HG03342 (cell line): ENCODE data around the gene ZDHHC11B.
"Not testable (repeated sequence)": the region's sequence is repeated elsewhere in the genome, so short reads cannot be mapped to it uniquely, and the experiment has no call there.

Experiments used
- ATAC-seq: cut with Tn5 transposase; IDR thresholded peaks from one replicate; pipeline ENCODE4 v1.9.1; 2021; ENCODE audit warnings: mild to moderate bottlenecking, moderate library complexity; ENCODE audit not compliant: unreplicated experiment

ZDHHC11B gene

DNA sequence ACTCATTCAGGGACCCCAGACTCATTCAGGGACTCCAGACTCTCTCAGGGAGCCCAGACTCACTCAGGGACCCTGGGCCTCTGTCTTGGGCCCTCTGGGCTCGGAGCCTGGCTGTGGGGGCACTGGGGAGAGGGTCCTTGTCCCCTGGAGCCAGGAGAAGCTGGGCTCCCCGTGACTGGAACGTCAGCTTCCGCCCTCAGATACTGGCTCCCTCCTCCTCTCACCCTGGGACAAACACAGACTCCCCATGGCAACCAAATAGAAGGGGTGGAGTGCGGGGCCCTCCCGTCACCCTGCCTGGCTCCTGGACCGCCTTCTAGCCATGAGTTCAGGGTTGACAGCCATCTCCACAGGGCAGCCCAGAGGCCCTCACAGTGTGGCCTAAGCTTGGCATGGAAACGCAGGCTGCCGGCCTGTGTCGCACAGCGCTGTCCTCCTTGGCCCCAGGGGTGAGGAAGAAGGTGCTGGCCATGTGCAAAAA lies 27.6 kb downstream of the ZDHHC11B start:
- no peak for ATAC-seq

DNA sequence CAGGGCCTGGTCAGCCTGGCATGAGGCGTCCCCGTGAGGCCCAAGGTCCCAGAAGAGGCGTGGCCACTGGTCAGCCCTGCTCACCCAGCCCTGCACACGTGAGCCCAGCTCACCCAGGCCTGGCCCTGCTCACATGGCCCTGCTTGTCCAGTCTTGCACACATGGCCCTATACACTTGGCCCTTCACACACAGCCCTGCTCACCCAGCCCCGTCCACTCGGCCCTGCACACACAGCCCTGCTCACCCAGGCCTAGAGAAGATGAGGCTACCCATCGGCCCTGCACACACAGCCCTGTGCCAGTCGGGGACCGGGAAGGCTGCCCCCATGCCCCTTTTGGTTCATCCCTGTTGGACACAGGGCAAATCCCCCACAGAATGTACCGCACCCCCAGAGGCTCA lies 28.4 kb downstream of the ZDHHC11B start:
- ATAC-seq = no peak

DNA sequence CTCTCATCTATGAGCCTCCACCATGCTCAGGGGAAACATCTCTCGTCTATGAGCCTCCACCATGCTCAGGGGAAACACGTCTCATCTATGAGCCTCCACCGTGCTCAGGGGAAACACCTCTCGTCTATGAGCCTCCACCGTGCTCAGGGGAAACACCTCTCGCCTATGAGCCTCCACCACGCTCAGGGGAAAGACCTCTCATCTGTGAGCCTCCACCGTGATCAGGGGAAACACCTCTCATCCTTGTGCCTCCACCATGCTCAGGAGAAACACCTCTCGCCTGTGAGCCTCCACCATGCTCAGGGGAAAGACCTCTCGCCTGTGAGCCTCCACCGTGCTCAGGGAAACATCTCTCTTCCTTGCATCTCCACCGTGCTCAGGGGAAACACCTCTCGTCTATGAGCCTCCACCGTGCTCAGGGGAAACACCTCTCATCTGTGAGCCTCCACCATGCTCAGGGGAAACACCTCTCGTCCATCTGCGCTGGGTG lies 30.3 kb downstream of the ZDHHC11B start:
- ATAC-seq = not testable (repeated sequence)

DNA sequence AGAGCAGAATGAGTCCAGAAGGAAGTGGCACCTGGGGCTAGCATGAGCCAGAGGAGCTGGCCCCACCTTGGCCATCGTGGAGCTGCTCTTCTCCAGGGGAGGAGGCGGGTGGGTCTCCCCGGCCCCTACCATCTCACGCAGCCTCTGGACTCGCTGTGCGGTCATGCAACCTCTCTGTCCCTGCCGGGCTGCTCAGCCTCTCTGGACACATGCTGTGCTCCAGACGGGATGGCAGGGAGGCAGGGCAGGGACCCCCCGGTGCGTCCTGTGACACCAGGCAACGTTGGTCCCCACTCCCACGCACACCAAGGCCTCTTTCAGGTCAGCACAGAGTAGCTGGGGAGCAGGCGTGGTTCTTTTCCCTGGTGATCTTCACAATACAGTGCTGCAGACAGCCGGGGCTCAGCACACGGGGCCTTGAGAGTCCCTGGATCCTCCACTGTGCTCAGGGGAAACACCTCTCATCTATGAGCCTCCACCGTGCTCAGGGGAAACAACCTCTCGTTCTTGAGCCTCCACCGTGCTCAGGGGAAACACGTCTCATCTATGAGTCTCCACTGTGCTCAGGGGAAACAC lies 30.9 kb downstream of the ZDHHC11B start:
- ATAC-seq = not testable (repeated sequence)

DNA sequence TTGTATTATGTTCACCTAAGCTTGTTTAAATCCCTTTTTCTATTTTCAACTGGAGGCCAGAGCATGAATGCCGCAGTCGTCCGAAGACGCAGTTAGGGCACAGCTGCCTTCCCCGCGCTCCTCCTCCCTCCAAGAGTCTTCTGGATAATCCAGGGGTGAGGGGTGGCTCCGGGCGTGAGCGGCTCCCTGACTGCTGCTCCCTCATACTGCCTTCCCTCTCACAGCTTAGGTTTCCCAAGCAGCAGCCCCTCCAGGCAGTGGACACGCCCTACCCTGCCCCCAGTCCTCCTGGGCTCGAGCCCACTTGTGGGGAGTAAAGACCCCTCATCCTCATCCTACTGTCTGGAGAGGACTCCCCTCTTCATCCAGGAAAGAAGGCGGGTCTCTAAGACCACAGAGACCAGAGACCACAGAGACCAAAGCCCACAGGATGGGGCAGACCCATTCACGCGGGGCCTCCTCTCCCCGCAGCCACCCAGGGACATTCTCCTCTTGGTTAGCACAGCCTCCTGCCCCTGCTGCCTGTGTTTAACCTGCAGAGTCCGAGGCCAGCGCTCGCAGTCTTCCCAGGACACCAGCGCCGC lies 31.9 kb downstream of the ZDHHC11B start:
- ATAC-seq = not testable (repeated sequence)

DNA sequence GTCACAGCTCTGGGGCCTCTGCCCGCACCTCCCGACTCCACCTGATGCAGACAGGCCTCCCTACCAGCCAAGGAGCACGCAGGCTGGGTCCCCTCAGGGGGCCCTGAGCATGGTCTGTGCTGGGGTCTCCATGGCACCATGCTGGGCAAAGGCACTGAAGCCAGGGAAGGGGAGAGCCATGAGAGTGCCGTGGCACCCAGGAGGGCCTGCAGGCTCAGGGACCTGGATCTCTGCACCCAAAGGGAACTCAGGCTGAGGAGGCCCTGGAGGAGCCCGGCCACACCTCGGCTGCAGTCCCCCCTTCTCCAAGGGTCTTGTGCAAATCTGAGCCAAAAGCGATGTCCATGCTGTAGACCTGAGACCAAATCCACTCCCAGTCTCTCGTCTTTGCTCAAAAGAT lies 32.5 kb downstream of the ZDHHC11B start:
- ATAC-seq = not testable (repeated sequence)

DNA sequence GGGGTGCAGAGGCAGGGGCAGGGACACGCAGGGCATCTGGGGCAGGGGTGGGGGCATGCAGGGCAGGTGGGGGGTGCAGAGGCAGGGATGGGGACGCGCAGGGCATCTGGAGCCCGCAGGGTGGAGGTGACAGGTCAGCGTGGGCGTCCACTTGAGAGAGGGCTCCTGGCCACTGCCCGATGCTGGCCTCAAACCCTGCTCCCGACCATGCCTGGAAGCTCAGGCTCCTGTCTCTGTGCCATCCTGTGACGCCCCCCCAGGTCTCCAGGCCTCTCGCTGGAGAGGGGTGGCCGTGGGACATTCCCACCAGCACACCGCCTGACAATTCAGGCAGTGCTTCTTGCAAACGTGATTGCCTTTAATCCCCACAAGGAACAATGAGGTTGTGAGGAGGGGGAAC lies 33.0 kb downstream of the ZDHHC11B start:
- ATAC-seq = no peak

DNA sequence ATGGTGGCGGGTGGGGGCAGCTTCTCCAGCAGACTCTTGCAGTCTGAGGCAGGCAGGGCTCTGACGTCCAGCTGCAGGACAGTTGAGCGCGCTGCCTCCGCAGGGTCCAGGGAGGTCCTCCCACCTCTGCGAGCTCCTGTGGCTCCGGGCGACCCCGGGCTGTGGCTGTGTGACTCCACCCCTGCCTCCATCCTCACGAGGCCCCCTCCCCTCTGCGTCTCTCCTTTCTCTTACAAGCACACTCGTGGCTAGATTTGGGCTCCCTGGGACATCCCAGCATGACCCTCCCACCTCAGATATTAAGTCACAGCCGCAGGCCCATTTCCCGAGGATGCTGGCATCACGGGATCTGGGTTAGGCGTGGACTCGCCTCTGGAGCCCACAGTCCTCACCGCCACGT lies 34.3 kb downstream of the ZDHHC11B start:
- ATAC-seq = not testable (repeated sequence)

DNA sequence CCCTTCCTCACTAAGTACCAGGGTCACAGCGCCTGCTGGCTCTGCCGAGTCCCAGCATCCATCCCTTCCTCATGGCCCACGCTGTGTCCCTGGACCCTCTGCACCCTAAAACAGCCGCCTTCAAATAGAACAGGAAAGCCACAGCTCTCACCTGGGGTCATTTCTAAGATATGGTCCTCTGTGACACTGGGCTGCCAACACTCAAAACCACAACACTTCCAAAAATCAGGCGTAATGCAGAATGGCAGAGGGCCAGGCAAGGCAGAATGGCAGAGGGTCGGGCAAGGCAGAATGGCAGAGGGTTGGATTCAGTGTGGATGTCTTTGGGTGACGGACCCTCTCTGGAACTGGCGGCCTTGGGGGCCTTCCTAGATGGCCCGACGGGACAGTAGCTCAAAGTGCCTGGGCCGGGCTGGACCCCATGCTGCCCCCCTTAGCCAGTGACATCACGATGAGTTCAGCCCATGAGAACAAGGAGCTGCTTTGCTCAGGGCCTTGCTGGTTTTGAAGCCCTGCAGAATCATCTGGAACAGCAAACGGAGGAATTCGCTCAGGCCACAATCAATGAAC lies 35.3 kb downstream of the ZDHHC11B start:
- no peak for ATAC-seq

DNA sequence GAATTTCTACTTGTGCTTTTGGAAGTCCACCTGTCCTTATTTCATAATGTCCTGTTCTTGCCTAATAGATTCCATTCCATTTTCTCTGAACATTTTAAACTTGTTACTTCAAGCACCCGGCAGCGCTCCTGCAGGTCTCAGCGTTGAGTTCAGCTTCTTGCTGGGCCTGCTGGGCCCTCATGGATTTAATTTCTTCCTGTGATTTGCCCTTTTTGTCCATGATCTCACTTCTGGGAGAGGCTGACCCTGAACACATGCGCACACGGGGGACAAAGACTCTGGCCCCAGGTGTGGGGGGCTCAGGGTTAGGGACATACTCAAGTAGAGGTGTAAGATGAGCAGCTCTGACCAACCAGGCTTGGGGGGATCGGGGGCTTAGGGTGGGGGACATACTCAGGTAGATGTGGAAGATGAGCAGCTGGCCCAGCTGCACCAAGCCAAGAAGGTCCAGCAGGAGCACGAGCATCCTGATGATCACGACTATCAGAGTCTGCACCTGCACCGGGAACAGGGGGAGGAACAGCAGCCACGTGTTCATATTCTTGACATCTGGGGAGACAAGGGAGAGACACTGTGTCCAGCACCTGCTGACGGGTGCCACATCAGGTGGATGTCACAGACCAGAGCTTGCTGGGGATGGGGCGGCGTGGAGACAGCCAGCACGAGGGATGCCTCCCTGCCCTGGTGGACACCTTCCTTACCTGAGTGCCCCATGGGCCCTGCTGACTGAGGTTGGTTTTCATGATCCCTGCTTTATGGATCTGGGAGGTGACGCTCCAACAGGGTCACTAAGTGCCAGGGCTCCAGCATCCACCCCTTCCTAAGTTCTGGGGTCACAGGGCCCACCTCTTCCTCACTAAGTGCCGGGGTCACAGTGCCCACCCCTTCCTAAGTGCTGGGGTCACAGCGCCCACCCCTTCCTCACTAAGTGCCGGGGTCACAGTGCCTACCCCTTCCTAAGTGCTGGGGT lies 36.2 kb downstream of the ZDHHC11B start:
- ATAC-seq = not testable (repeated sequence)

DNA sequence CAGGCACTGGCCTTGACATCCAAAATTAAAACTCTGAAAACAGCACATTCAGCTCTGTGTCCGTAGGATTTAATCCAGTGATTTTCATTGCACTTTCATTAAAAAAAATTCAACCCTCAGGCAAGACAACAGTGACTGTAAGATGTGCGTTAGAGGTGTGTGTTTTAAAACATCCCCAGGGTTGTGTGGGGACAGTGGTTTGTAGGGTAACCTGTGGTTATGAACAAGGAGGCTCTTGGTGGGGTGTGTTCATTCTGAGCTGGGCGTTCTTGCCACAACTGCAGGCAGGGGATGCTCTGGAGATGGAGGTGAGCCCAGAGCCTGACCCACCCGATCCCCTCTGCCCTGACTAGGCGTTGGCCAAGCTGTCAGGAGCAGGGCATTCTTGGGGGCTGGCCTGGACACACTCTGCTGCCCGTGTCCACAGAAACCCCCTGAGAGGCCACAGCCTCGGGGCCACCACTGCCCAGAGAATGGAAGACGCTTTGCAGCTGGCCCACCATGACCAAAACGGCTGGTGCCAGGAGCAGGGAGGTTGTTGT lies 37.2 kb downstream of the ZDHHC11B start:
- not testable (repeated sequence) for ATAC-seq

DNA sequence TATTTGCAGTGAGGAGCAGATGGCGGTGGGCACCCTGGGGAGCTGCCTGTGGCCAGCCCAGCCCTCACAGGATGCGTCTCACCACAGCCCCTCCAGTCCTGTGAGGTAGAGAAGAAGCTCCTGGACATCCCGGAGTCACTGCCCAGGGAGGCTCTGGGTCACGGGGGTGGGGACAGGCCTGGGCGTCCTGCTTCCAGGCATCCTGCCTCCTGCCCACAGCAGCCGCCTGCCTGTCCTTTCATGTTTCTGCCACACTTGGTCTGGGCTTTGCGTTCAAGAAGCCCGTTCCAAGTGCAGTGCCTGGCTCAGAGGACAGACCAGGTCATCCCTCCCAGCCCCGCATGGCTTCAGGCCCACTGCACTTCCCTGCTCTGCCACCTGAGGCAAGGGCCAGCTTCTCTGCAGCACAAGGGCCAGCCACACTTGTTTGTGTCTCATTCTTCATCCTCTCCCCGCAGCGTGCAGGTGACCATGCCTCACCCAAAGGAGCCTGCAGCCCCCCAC lies 38.2 kb downstream of the ZDHHC11B start:
- no peak for ATAC-seq

DNA sequence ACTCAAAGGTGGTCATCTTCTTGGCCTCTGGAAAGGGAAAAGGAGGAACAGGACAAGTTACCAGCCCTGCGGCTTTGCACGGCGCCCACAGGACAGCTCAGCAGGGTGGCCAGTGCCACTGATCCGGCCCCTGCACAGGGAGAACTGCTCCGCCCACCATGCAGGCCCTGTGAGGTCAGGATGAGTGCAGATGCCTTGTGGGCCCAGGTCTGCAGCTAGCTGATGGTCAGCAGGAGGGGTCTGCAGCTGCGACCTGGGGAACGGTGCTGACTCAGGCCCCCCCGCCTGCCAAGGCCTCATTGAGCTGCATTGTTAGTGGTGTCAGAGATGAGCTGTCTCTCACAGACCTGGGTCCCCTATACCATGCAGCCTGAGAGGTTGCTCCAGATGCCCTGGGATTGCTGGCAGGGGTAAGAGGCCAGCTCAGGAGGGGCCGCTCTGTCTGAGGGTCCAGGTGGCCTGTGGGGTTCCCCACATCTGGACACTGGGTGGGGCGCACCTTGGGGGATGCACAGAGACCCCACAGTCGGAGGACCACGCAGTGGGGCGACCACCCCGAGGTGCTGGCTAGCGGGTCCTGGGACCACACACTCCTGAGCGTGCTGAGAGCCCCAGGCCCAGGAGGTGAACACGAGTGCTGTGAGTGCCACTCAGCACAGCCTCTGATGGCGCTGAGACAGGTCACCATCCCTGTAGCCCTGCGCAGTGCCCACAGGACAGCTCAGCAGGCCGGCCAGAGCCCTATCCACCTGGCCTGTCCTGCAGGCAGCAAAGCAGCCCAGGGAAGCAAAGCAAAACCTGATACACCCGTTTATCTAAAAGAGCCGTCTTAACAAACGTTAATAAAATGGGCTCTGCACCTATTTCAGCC lies 39.0 kb downstream of the ZDHHC11B start:
- not testable (repeated sequence) for ATAC-seq

DNA sequence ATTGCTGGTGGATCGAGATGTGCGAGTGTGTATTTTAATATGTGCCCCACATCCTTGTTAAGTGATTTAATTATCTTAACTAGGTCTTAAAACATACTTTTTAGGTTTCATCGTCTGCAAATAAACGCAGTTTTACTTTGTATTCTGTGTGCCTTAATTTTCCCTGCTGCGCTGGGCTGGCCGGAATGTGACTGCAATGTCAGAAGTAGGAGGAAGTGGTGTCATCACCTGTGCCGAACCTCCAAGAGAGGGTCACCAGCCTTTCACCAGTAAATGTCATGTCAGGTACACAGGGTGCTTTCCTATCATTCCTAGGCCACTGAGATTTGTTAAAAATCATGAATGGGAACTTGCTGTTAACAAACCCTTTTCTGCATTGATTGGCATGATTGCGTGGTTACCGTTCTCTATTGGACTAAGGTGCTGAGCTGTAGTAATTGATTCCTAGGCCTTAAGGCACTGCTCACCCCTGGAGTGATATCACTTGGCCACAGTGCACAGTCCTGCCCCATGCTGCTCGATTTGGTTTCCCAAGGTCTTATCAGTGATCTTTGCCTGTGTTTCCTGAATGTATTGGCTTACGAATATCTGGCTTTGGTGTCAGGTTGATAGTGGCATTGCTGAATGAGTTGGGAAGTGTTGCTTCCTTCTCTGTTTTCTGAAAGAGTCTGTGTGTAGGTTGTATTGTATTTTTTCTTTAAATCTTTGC lies 40.7 kb downstream of the ZDHHC11B start:
- not testable (repeated sequence) for ATAC-seq

DNA sequence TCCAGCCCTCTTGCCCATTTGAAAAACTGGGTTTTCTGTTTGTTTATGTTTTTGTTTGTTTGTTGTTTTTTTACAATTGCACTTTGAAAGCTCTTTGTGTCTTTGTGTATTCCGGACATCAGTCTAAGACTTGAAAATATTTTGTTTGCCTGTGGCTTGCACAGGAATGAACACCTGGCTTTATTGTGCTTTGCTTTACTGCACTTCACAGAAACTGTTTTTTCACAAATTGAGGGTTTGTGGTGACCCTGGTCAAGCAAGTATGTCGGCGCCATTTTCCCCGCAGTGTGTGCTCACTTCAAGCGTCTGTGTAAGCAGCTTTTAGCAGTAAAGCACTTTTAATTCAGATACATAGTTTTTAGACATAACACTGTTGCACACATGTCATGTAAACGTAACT lies 42.3 kb downstream of the ZDHHC11B start:
- ATAC-seq = not testable (repeated sequence)

DNA sequence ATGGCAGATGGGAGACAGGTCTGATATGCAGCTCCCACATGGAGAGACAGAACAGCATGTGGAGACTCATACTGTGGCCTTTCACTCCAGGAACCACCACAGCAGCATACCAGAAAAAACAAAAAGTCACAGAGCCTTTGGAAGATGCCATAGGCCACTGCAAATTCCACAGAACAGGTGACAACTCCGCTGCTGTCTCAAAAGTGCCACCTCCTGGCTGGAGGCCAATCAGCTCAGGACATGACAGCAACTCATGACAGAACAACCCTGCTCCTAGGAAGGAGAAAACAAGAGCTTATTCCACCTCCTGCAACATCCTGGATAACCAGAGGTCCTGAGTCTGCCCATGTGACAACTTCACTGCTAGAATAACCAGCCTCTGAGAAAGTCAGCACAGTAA lies 50.4 kb downstream of the ZDHHC11B start:
- not testable (repeated sequence) for ATAC-seq

DNA sequence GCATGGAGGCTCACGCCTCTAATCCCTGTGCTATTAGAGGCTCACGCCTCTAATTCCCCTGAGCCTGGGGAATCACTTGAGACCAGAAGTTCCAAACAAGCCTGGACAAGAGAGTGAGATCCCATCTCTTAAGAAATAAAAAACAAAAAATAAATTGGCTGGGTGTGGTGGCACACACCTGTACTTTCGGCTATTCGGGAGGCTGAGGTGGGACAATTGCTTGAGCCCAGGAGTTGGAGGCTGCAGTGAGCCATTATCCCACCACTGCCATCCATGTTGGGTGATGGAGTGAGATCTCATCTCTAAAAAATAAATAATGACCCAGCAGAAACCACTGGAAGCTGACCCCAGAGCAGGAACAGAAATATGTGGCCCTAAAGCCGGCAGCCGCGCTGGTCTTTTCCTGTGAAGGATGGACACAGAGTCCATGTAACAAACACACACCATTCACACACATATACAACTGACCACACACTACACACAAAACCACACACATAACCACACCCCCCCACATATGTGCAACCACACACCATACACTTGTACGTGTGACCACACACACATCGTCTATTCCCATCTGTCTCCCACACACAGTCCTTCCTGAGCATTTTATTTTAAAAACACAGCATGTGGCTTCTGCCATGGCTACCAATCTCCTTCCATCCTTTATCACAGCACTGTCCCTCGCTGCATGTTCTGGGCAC lies 51.6 kb downstream of the ZDHHC11B start:
- not testable (repeated sequence) for ATAC-seq

DNA sequence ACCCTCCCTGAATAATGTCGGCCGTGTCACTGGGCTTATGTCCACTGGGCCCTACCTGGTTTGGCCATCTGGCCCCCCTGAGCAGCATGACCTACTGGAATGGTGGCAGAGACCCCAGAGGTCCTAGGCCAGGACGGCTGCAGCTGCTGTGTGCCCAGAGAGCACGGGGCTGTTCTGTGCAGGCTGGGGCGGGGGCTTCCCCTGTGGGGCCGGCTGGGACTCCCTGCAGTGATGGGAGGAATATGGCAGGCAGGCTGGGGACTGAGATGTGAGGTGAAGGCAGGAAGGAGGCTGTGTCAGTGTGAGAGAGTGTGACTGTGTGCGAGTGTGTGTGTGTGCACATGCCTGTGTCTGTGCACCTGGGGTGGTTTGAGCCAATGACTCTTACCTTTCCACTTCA lies 55.3 kb downstream of the ZDHHC11B start:
- not testable (repeated sequence) for ATAC-seq
